HepG2 (cell line): Measurements from ENCODE around the gene KIAA1958. TPM values are rescaled to one million over a fixed set of nuclear protein-coding genes. Genes with fewer than 3 reads are reported as not detected.

Experiments used
- ATAC-seq: fragments of 200-7000 bp; cut with Tn5 transposase; 3 replicates; pipeline ENCODE4 v1.9.1; 2020; ENCODE audit warnings: mild to moderate bottlenecking, moderate library complexity
- BruUV-seq: library from RNA; stranded (reverse); fragments of 400-500 nt; replicated peaks from 2 replicates; lab custom pipeline; 2021; lab: Mats Ljungman, UMichigan
- CTCF ChIA-PET: fragments of 300-600 bp; formaldehyde crosslinking; extraction: SDS; loops from one replicate; lab custom pipeline; 2021; ENCODE audit warnings: low total read pairs, inconsistent platforms, low intra/inter-chr PET ratio; lab: Yijun Ruan, JAX
- POLR2A ChIA-PET: fragments of 350-600 bp; sonication (Branson Sonifier 250); formaldehyde crosslinking; loops from one replicate; lab custom pipeline; 2020; ENCODE audit warnings: antibody characterized with exemption, inconsistent platforms; lab: Yijun Ruan, JAX
- DNase-seq: peaks from one replicate; pipeline ENCODE4 v3.0.0-alpha.2; 2015; ENCODE audit warnings: low spot score
- FAIRE-seq: peaks from 3 replicates; lab custom pipeline; 2011; peaks lifted over from hg19 to GRCh38; lab: Jason Lieb, UNC
- H2AFZ ChIP-seq: one replicate; pipeline ENCODE4 v1.6.1; 2011; ENCODE audit warnings: low read length, inconsistent platforms
- H3K27ac ChIP-seq: fragments of 300-600 bp; 3 replicates; pipeline ENCODE4 v1.8.0; 2011; ENCODE audit warnings: mixed run types, mild to moderate bottlenecking, mixed read lengths, low read length, inconsistent platforms; ENCODE audit not compliant: insufficient read depth; ENCODE audit errors: extremely low read length
- H3K27me3 ChIP-seq, 2 experiments: fragments of 200-600 bp in 1 of 2; 2 replicates in 1 of 2; 3 replicates in 1 of 2; pipeline versions ENCODE4 v1.6.0 to v1.8.0; 2011; ENCODE audit warnings: low read length in 2 of 2, mild to moderate bottlenecking in 2 of 2, moderate library complexity in 2 of 2, inconsistent platforms in 1 of 2; ENCODE audit not compliant: insufficient read depth in 2 of 2, control insufficient read depth in 1 of 2
- H3K36me3 ChIP-seq, 2 experiments: fragments of 200-600 bp in 1 of 2; replicated peaks in 1 of 2; 2 replicates in 1 of 2; 3 replicates in 1 of 2; pipeline versions ENCODE4 v1.5.1 to v1.8.0; 2011; ENCODE audit warnings: low read length in 2 of 2, inconsistent platforms in 1 of 2; ENCODE audit not compliant: insufficient read depth in 2 of 2, control insufficient read depth in 1 of 2
- H3K4me1 ChIP-seq: 2 replicates; pipeline ENCODE4 v1.5.1; 2012; ENCODE audit warnings: low read length, inconsistent platforms; ENCODE audit not compliant: insufficient read depth
- H3K4me2 ChIP-seq: 2 replicates; pipeline ENCODE4 v1.6.0; 2011; ENCODE audit warnings: low read depth, low read length, inconsistent platforms
- H3K4me3 ChIP-seq, 3 experiments: fragments of 200-600 bp in 1 of 3; sonication (generic), shearing (Covaris generic) in 1 of 3; replicated peaks in 1 of 3; 2 replicates each; pipeline ENCODE4 v1.5.1; 2011 to 2016; ENCODE audit warnings: low read length in 3 of 3, inconsistent platforms in 2 of 3, low read depth in 2 of 3, mild to moderate bottlenecking in 2 of 3, control low read depth in 1 of 3, mixed read lengths in 1 of 3; ENCODE audit not compliant: insufficient read depth in 1 of 3
- H3K79me2 ChIP-seq: one replicate; pipeline ENCODE4 v1.6.1; 2011; ENCODE audit warnings: low read length, inconsistent platforms; ENCODE audit not compliant: insufficient read depth
- H3K9ac ChIP-seq: 2 replicates; pipeline ENCODE4 v1.6.0; 2011; ENCODE audit warnings: mild to moderate bottlenecking, low read depth, low read length, inconsistent platforms; ENCODE audit not compliant: insufficient read depth
- H3K9me3 ChIP-seq: 2 replicates; pipeline ENCODE4 v1.5.1; 2012; ENCODE audit warnings: mild to moderate bottlenecking, low read length
- H4K20me1 ChIP-seq: 2 replicates; pipeline ENCODE4 v1.6.0; 2011; ENCODE audit warnings: inconsistent platforms, mild to moderate bottlenecking, low read length, moderate library complexity; ENCODE audit not compliant: insufficient read depth
- CTCF ChIP-seq: sonication (generic); formaldehyde crosslinking; IDR thresholded peaks from 2 replicates; pipeline ENCODE4 v1.5.0; 2020; ENCODE audit warnings: mild to moderate bottlenecking, missing genetic modification reagents, moderate library complexity
- SETDB1 ChIP-seq: sonication (generic); formaldehyde crosslinking; IDR thresholded peaks from 2 replicates; pipeline ENCODE4 v1.5.1; 2020; ENCODE audit warnings: missing genetic modification reagents, mild to moderate bottlenecking, borderline replicate concordance
- SMC3 ChIP-seq: IDR thresholded peaks from 2 replicates; pipeline ENCODE4 v1.6.1; 2011; ENCODE audit warnings: low read length, improper control_type of control experiment
- SRSF4 ChIP-seq: fragments of 200-400 bp; formaldehyde crosslinking; IDR thresholded peaks from one replicate; pipeline ENCODE4 v1.6.1; 2018; ENCODE audit warnings: mild to moderate bottlenecking, low read depth, low read length, moderate library complexity; ENCODE audit not compliant: poor library complexity, severe bottlenecking
- STAG1 ChIP-seq: sonication (generic); formaldehyde crosslinking; IDR thresholded peaks from 2 replicates; pipeline ENCODE4 v1.4.0; 2020; ENCODE audit warnings: missing genetic modification reagents
- XBP1 ChIP-seq: sonication (generic); formaldehyde crosslinking; IDR thresholded peaks from 2 replicates; pipeline ENCODE4 v1.5.0; 2020; ENCODE audit warnings: missing genetic modification reagents
- ZNF512 ChIP-seq: sonication (generic); formaldehyde crosslinking; IDR thresholded peaks from 2 replicates; pipeline ENCODE4 v1.4.0; 2020; ENCODE audit warnings: mild to moderate bottlenecking, missing genetic modification reagents
- in situ Hi-C: cut with HindIII; loops from 2 replicates; pipeline ENCODE4 v1.10.0; 2017; ENCODE audit warnings: low pct_unique_long_range_greater_than_20kb; ENCODE audit not compliant: extremely low pct_ligation_motif_present
- intact Hi-C: fragments of 100-400 bp; cut with micrococcal nuclease; formaldehyde crosslinking; loops from one replicate; pipeline ENCODE4 v1.10.0; 2022; ENCODE audit not compliant: unreplicated experiment
- polyA plus RNA-seq, 8 experiments: library from polyadenylated mRNA; depleted of rRNA in 3 of 8; stranded (reverse) in 7 of 8; unstranded in 1 of 8; fragments of >200 nt; fragmentation: Illumina TruSeq in 4 of 8; extraction: Trizol in 4 of 8; gene quantifications; 2 replicates each; pipeline versions ENCODE4 v1.2.1 to v1.2.3, GENCODE V29; 2011 to 2016; ENCODE audit warnings: low read depth in 4 of 8, missing spikeins in 1 of 8, mixed read lengths in 1 of 8; ENCODE audit not compliant: insufficient read depth in 1 of 8
- total RNA-seq, 5 experiments: library from RNA; depleted of rRNA; stranded (reverse); fragments of >200 nt; fragmentation: Illumina TruSeq; extraction: Trizol; gene quantifications; 2 replicates each; pipeline ENCODE4 v1.2.3, GENCODE V29; 2016; ENCODE audit warnings: low read depth in 1 of 5

The KIAA1958 gene
- total and polyA plus RNA-seq, 2 of the 13 experiments (the other 11 are each of a cell fraction or from before 2014, with no cell fraction given), result 8.5 to 10.3 TPM

DNA sequence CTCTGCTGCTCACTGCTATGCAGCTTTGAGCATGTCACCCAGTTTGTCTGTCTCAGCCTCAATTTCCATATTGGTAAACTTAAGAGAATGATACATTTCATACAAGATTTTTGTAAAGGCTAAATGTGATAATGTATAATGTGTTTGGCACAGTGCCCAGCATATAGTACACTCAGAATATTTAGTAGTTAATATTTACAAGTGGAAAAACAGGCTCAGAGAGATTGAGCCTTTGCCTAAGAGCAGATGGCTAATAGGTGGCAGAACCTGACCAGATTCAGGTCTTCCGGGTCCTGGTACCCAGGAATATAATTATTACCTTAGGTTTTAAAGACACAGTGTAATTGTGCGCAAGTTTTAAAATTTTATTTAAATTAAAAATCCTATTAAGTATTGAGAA, 46.8 kb upstream of the KIAA1958 start (continued):
- no peak for TF ChIP-seq ZNF512 (CRISPR knock-in tag)

GRCh38 chr9:112443200-112443599, 43.4 kb upstream of the KIAA1958 start:
- H3K4me2 ChIP-seq, result no peak overlapping the region
- no peak for TF ChIP-seq SETDB1
- peak; percentile 35 for TF ChIP-seq SMC3
- TF ChIP-seq CTCF (CRISPR knock-in tag), result peak; percentile 41
- peak; percentile 51 for TF ChIP-seq STAG1 (CRISPR knock-in tag)
- no peak for TF ChIP-seq XBP1
- TF ChIP-seq SRSF4, result no peak
- TF ChIP-seq, all 625 proteins: peak for 3
- Histone ChIP-seq H4K20me1 (no peaks in the 10 kb centered on the region), H3K9me3 (no peaks in the 10 kb centered on the region), H3K79me2 (peaks cover 4% of the 10 kb centered on the region), H3K4me3 (no peak overlapping the region), H2AFZ (no peak overlapping the region), H3K36me3 (peaks cover 8 to 36% of the 10 kb centered on the region in 2 experiments), H3K4me1 (peaks cover 10% of the 10 kb centered on the region; the same call in 1 of the 2 replicates), H3K27me3 (no peaks in the 10 kb centered on the region), H3K27ac (no peak overlapping the region), H3K9ac (no peak overlapping the region)
- ATAC-seq (peak; percentile 42; the same call in 1 of the 3 replicates), FAIRE-seq (peak; percentile 50), DNase-seq (peak; percentile 16)
- POLR2A ChIA-PET, result interaction anchor here (1.0 kb wide), 1 partner anchor 63 kb away, joined by 3 read pairs; the partner anchor contains the start of gene HSDL2
- CTCF ChIA-PET, result interaction anchor here (0.7 to 1.3 kb wide), 2 partner anchors 221 to 268 kb away, joined by 3 to 4 read pairs; no protein-coding TSS in a partner anchor
- in situ Hi-C loops, result no loop called here
- intact Hi-C loops, result loop anchor here (1.0 to 10.0 kb wide), 3 partner anchors 222 to 352 kb away; no protein-coding TSS in a partner anchor
- no TSS peak for BruUV-seq
